ENCODE measurements around the gene SPATA4.

- TF ChIP-seq, protein P1, sequence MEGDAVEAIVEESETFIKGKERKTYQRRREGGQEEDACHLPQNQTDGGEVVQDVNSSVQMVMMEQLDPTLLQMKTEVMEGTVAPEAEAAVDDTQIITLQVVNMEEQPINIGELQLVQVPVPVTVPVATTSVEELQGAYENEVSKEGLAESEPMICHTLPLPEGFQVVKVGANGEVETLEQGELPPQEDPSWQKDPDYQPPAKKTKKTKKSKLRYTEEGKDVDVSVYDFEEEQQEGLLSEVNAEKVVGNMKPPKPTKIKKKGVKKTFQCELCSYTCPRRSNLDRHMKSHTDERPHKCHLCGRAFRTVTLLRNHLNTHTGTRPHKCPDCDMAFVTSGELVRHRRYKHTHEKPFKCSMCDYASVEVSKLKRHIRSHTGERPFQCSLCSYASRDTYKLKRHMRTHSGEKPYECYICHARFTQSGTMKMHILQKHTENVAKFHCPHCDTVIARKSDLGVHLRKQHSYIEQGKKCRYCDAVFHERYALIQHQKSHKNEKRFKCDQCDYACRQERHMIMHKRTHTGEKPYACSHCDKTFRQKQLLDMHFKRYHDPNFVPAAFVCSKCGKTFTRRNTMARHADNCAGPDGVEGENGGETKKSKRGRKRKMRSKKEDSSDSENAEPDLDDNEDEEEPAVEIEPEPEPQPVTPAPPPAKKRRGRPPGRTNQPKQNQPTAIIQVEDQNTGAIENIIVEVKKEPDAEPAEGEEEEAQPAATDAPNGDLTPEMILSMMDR (IDR thresholded peaks at IDR 0.05; ENCODE audit: poor library complexity), result no peak
- TF ChIP-seq EZH2 (IDR thresholded peaks at IDR 0.05; ENCODE audit: borderline replicate concordance), result no peak
These were observed 57.8 kb downstream of the SPATA4 start for GRCh38 chr4:176137631-176138030.

Measured in hepatocyte (in vitro differentiated cells).